GM19023 (cell line): Measurements from ENCODE around the gene SCAMP5.
A peak's percentile ranks its signal among the peaks of the same experiment; 100 is the strongest.

Experiments used
- ATAC-seq: cut with Tn5 transposase; IDR thresholded peaks from one replicate; pipeline ENCODE4 v1.9.1; 2021; ENCODE audit warnings: mild to moderate bottlenecking, moderate library complexity; ENCODE audit not compliant: unreplicated experiment

SCAMP5 gene

GRCh38 chr15:74995182-74995778, at the start of gene SCAMP5:
SCAMP5 (plus strand) TSS chr15:74995563; CDS start chr15:75011840, 16,277 bp downstream.
- peak; percentile 72 for ATAC-seq

GRCh38 chr15:74950078-74950908, 45.1 kb upstream of the SCAMP5 start:
- ATAC-seq, result no peak

- no peak for ATAC-seq
Observed at GRCh38 chr15:74951006-74951405, 44.4 kb upstream of the SCAMP5 start.

GRCh38 chr15:74954515-74954914, 40.8 kb upstream of the SCAMP5 start:
- no peak for ATAC-seq

GRCh38 chr15:74955017-74955416, 40.3 kb upstream of the SCAMP5 start:
- no peak for ATAC-seq

GRCh38 chr15:74955796-74956647, 39.3 kb upstream of the SCAMP5 start:
- peak; percentile 40 for ATAC-seq

GRCh38 chr15:74956648-74957475, 38.5 kb upstream of the SCAMP5 start, which contains the start of gene RPP25:
RPP25 (minus strand) TSS chr15:74956772; CDS start chr15:74956583, 189 bp downstream.
- ATAC-seq, result peak; percentile 74

- ATAC-seq, result no peak
Observed at GRCh38 chr15:74957476-74958035, 37.8 kb upstream of the SCAMP5 start.

- ATAC-seq, result no peak
Observed at GRCh38 chr15:74958320-74958907, 36.9 kb upstream of the SCAMP5 start.

GRCh38 chr15:74958908-74959585, 36.3 kb upstream of the SCAMP5 start:
- ATAC-seq, result no peak

GRCh38 chr15:74959586-74959939, 35.8 kb upstream of the SCAMP5 start:
- no peak for ATAC-seq

- ATAC-seq, result no peak
Observed at GRCh38 chr15:74960286-74960685, 35.1 kb upstream of the SCAMP5 start.

- ATAC-seq, result no peak
Observed at GRCh38 chr15:74960995-74961588, 34.3 kb upstream of the SCAMP5 start.

GRCh38 chr15:74961616-74962015, 33.7 kb upstream of the SCAMP5 start:
- ATAC-seq, result no peak

GRCh38 chr15:74962219-74962618, 33.1 kb upstream of the SCAMP5 start:
- no peak for ATAC-seq

GRCh38 chr15:74962671-74963070, 32.7 kb upstream of the SCAMP5 start:
- no peak for ATAC-seq

GRCh38 chr15:74963213-74963612, 32.1 kb upstream of the SCAMP5 start:
- ATAC-seq, result no peak

GRCh38 chr15:74964794-74965193, 30.6 kb upstream of the SCAMP5 start:
- no peak for ATAC-seq

GRCh38 chr15:74967670-74968069, 27.7 kb upstream of the SCAMP5 start:
- ATAC-seq, result no peak
